Posterior cingulate gyrus (tissue), 11 donors: ENCODE data around the gene NUDT2.
A peak's percentile ranks its signal among the peaks of the same experiment; 100 is the strongest.

Experiments
- DNase-seq, 10 donors: peaks; one replicate each; pipeline versions ENCODE4 v3.0.0 to v3.0.0-alpha.2; 2020 to 2021; ENCODE audit warnings: mixed read lengths in 3 of 10
- intact Hi-C: fragments of 100-400 bp; cut with DNase I; formaldehyde crosslinking; loops from one replicate; pipeline ENCODE4 v1.15.1; 2023

Gene NUDT2

DNA sequence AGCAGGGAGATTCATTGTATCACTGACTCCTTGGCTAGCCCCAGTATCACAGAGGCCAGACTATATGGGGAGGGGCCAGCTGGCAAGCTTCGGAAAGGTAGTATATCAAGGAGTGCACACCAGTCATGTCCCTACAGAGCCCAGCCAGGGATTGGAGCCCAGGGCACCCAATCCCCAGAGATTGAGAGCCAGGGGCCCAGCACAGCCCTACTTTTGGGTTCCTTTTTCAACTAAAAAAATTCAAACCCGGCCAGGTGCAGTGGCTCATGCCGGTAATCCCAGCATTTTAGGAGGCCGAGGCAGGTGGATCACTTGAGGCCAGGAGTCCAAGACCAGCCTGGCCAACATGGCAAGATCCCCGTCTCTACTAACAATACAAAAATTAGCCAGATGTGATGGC is 52.7 kb downstream of the NUDT2 start:
- no peak for DNase-seq
- intact Hi-C loops: no loop called here

GRCh38 chr9:34382879-34383278 is 53.5 kb downstream of the NUDT2 start:
- intact Hi-C loops: no loop called here
- no peak for DNase-seq

GRCh38 chr9:34383904-34384303 is 54.5 kb downstream of the NUDT2 start:
- no peak for DNase-seq

GRCh38 chr9:34384368-34385165 is 55.2 kb downstream of the NUDT2 start:
- intact Hi-C loops: no loop called here
- no peak for DNase-seq

More at GRCh38 chr9:34383904-34384303, 54.5 kb downstream of the NUDT2 start:
- intact Hi-C loops: no loop called here

DNA sequence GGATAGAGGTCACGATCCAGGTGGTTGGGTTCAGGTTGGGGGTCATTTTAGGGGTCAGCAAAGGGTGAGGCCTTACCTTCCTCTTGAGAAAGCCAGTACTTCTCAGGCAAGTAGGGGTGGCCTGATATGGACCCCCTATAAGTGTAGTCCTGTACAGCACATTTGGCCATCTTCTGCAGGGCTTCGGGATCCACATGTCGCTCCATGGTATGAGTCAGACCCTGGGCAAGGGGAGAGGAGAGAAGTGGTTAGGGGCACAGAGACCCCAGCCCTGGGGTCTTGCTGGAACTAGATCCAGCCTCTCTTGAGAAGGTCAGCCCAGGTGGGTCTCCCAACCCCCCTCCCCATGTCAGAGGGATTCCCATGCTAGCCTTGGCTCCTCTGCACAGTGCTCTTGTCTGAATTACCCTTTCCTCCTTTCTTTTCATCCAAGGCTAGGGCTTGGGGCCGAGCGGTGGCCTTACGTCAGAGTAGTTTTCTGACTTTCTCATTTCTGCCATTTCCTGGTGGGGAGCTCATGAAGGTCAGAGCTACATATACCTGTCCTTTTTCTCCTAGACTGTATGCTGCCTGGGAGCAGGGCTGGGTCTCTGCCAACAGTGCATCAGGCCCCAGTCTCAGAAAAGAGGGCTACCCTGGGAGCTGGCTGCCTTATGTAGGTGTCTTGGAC is 56.3 kb downstream of the NUDT2 start:
- DNase-seq: peak in 1 of 10 donors; percentile 51

GRCh38 chr9:34386656-34387055 is 57.3 kb downstream of the NUDT2 start:
- intact Hi-C loops: no loop called here
- peak in 1 of 10 donors; percentile 73 for DNase-seq

More for the DNA sequence above, 56.3 kb downstream of the NUDT2 start:
- intact Hi-C loops: no loop called here

DNA sequence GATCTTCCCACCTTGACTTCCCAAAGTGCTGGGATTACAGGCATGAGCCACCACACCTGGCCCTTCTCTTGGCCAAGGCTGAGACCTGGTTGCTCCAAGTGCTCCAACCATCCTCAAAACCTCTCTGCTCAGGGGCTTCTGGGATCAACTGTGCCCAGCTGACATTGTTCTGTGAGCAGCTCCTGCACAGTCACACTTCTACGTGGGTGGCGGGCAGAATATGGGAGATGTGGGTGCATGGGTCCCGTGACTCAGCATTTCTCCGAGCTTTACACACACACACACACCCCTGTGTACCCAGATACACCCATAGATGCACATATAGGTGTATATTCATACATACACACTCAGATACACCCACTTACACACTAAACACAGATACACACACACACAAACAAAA is 57.9 kb downstream of the NUDT2 start:
- intact Hi-C loops: no loop called here
- DNase-seq: no peak

- intact Hi-C loops: no loop called here
- DNase-seq: no peak
Observed at GRCh38 chr9:34392511-34392910, 63.1 kb downstream of the NUDT2 start.
